Mesenchymal stem cell (in vitro differentiated cells and primary cell): ENCODE results near the gene NRXN3. TPM values are rescaled to one million over a fixed set of nuclear protein-coding genes. Genes with fewer than 3 reads are reported as not detected.

Source experiments
- DNase-seq: peaks from one replicate; pipeline ENCODE4 v3.0.0-alpha.2; 2013
- H2AFZ ChIP-seq: one replicate; pipeline ENCODE4 v1.6.1; 2013; ENCODE audit warnings: low read depth, mild to moderate bottlenecking, control low read depth, inconsistent platforms, low read length, moderate library complexity
- H2AK5ac ChIP-seq: 2 replicates; pipeline ENCODE4 v1.6.1; 2013; ENCODE audit warnings: low read length, moderate library complexity, mild to moderate bottlenecking, inconsistent platforms; ENCODE audit not compliant: severe bottlenecking
- H2BK120ac ChIP-seq: one replicate; pipeline ENCODE4 v1.6.1; 2013; ENCODE audit warnings: low read depth, mild to moderate bottlenecking, inconsistent platforms, low read length, moderate library complexity
- H2BK12ac ChIP-seq, 2 experiments: one replicate each; pipeline ENCODE4 v1.6.1; 2013; ENCODE audit warnings: inconsistent platforms in 2 of 2, low read length in 2 of 2, mild to moderate bottlenecking in 2 of 2, moderate library complexity in 2 of 2, control low read depth in 1 of 2
- H2BK15ac ChIP-seq: one replicate; pipeline ENCODE4 v1.6.1; 2013; ENCODE audit warnings: mild to moderate bottlenecking, low read depth, inconsistent platforms; ENCODE audit not compliant: poor library complexity, severe bottlenecking
- H2BK5ac ChIP-seq: 2 replicates; pipeline ENCODE4 v1.6.1; 2013; ENCODE audit warnings: low read depth, mild to moderate bottlenecking, low read length, control low read depth, inconsistent platforms; ENCODE audit not compliant: poor library complexity, severe bottlenecking
- H3K14ac ChIP-seq, 2 experiments: one replicate each; pipeline ENCODE4 v1.6.1; 2013; ENCODE audit warnings: inconsistent platforms in 2 of 2, low read length in 2 of 2, control low read depth in 1 of 2, mild to moderate bottlenecking in 1 of 2, moderate library complexity in 1 of 2
- H3K18ac ChIP-seq, 2 experiments: one replicate each; pipeline ENCODE4 v1.6.1; 2013; ENCODE audit warnings: inconsistent platforms in 2 of 2, low read length in 2 of 2, control low read depth in 1 of 2, low read depth in 1 of 2, mild to moderate bottlenecking in 1 of 2
- H3K23ac ChIP-seq, 2 experiments: one replicate each; pipeline ENCODE4 v1.6.1; 2013; ENCODE audit warnings: inconsistent platforms in 2 of 2, low read length in 2 of 2, mild to moderate bottlenecking in 2 of 2, moderate library complexity in 2 of 2, control low read depth in 1 of 2
- H3K27ac ChIP-seq: 2 replicates; pipeline ENCODE4 v1.5.1; 2013; ENCODE audit warnings: mild to moderate bottlenecking, moderate library complexity, low read length, control low read depth, inconsistent platforms; ENCODE audit not compliant: poor library complexity, severe bottlenecking
- H3K27me3 ChIP-seq, 2 experiments: 2 replicates each; pipeline versions ENCODE4 v1.6.1 to v1.7.0; 2013; ENCODE audit warnings: low read length in 2 of 2, mild to moderate bottlenecking in 2 of 2, moderate library complexity in 2 of 2, control low read depth in 1 of 2, inconsistent platforms in 1 of 2; ENCODE audit not compliant: control insufficient read depth in 1 of 2, insufficient read depth in 1 of 2
- H3K36me3 ChIP-seq, 2 experiments: 2 replicates each; pipeline versions ENCODE4 v1.6.1 to v1.7.0; 2013; ENCODE audit warnings: low read length in 2 of 2, control low read depth in 1 of 2, inconsistent platforms in 1 of 2, low read depth in 1 of 2, mild to moderate bottlenecking in 1 of 2; ENCODE audit not compliant: insufficient read depth in 2 of 2, control insufficient read depth in 1 of 2
- H3K4ac ChIP-seq, 2 experiments: one replicate each; pipeline ENCODE4 v1.6.1; 2013; ENCODE audit warnings: inconsistent platforms in 2 of 2, low read length in 2 of 2, mild to moderate bottlenecking in 2 of 2, moderate library complexity in 2 of 2, control low read depth in 1 of 2, low read depth in 1 of 2
- H3K4me1 ChIP-seq: 2 replicates; pipeline ENCODE4 v1.6.1; 2013; ENCODE audit warnings: low read depth, low read length, control low read depth; ENCODE audit not compliant: control insufficient read depth, insufficient read depth
- H3K4me2 ChIP-seq: 2 replicates; pipeline ENCODE4 v1.6.1; 2013; ENCODE audit warnings: low read length, mild to moderate bottlenecking, inconsistent platforms; ENCODE audit not compliant: poor library complexity, severe bottlenecking
- H3K4me3 ChIP-seq, 2 experiments: 2 replicates each; pipeline versions ENCODE4 v1.5.1 to v1.7.0; 2013; ENCODE audit warnings: low read length in 2 of 2, mild to moderate bottlenecking in 2 of 2, control low read depth in 1 of 2, low read depth in 1 of 2; ENCODE audit not compliant: insufficient read depth in 1 of 2
- H3K79me1 ChIP-seq: replicated peaks from 2 replicates; pipeline ENCODE4 v1.6.1; 2013; ENCODE audit warnings: mild to moderate bottlenecking, control low read depth, low read length, inconsistent platforms; ENCODE audit not compliant: poor library complexity, severe bottlenecking
- H3K9ac ChIP-seq: 2 replicates; pipeline ENCODE4 v1.7.0; 2013; ENCODE audit warnings: mild to moderate bottlenecking, low read length, moderate library complexity
- H3K9me3 ChIP-seq: 2 replicates; pipeline ENCODE4 v1.7.0; 2013; ENCODE audit warnings: mild to moderate bottlenecking, low read length; ENCODE audit not compliant: control insufficient read depth
- H4K8ac ChIP-seq: one replicate; pipeline ENCODE4 v1.6.1; 2013; ENCODE audit warnings: inconsistent platforms, mild to moderate bottlenecking, low read length, moderate library complexity
- H4K91ac ChIP-seq: one replicate; pipeline ENCODE4 v1.6.1; 2013; ENCODE audit warnings: mild to moderate bottlenecking, low read length, inconsistent platforms
- WGBS: methylation state at CpG from one replicate; pipeline ENCODE4 v1.1.7; 2013; ENCODE audit warnings: mixed read lengths; 5-methylcytosine and 5-hydroxymethylcytosine counted together
- polyA plus RNA-seq, 2 experiments: library from polyadenylated mRNA; stranded (reverse); fragments of 200-250 nt; gene quantifications; one replicate each; pipeline ENCODE4 v1.2.3, GENCODE V29; 2013

NRXN3 gene
- 3.2 TPM for polyA plus RNA-seq (2013, experiment 1 of 2)
- polyA plus RNA-seq (2013, experiment 2 of 2): 2.9 TPM

DNA sequence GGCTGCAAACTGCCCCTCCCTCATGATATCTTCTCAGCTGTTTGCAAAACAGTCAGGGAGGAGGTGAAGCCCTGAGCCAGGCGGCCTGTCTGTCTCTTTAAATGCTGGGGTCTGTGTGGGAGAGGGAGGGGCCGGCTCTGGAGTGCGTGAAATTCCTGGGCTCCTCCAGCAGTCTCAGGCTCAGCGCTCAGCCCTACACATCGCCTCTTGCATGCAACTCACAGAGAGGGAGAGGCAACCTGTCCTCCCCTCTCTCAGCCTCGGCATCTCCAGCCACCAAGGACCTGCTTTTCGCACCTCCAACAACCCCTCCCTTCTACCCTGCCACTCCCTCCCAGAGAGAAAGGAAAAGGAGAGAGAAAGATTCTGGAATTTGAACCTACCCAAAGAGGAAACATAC lies at the start of gene NRXN3:
NRXN3 (plus strand) TSS at position 171 of the 400 bp plus-strand sequence. CDS start 72,721 bp downstream, outside the sequence.
- H2BK120ac ChIP-seq: no peak within 1 kb of the TSS
- H2AK5ac ChIP-seq: no peak within 1 kb of the TSS
- H3K14ac ChIP-seq: no peak within 1 kb of the TSS
- H3K18ac ChIP-seq: no peak within 1 kb of the TSS
- no peak within 1 kb of the TSS for H3K23ac ChIP-seq
- no peaks in the 10 kb centered on the region for H3K9me3 ChIP-seq
- no peaks in the 10 kb centered on the region for H3K36me3 ChIP-seq
- DNase-seq: no peak
- no peaks in the 10 kb centered on the region for H3K79me1 ChIP-seq
- peaks cover 0 to 32% of the 10 kb centered on the region in 2 experiments for H3K27me3 ChIP-seq
- no peak within 1 kb of the TSS for H3K4ac ChIP-seq
- H2AFZ ChIP-seq: no peak within 1 kb of the TSS
- H2BK15ac ChIP-seq: no peak within 1 kb of the TSS
- WGBS: 0% methylated on average over 2 of the region's 7 CpGs
- H3K4me1 ChIP-seq: no peaks in the 10 kb centered on the region
- no peak within 1 kb of the TSS for H2BK5ac ChIP-seq
- H4K8ac ChIP-seq: no peak within 1 kb of the TSS
- no peak within 1 kb of the TSS for H3K4me2 ChIP-seq
- H3K27ac ChIP-seq: no peak within 1 kb of the TSS
- no peak within 1 kb of the TSS for H3K9ac ChIP-seq
- no peak within 1 kb of the TSS for H4K91ac ChIP-seq
- H2BK12ac ChIP-seq: no peak within 1 kb of the TSS
- no peak within 1 kb of the TSS for H3K4me3 ChIP-seq

DNA sequence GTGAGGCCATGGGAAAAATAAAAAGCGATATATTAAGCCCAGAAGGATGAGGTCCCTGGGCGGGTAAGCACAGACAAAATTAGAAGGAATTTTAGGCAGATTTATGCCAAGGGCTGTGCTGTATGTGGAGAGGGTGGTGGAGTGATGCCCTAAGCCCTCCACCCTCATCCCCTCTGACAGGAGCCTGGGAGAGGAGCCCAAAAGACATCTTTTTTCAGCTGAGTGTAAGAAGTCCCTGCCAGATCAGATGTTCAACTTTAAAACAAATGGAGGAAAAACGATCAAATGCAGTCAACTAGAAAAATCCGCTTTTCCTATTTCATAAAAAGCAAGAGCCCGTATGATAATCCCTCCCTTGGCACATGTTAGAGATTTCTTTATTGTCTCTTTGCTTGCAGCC lies 47.7 kb upstream of the NRXN3 start:
- Histone ChIP-seq H4K8ac (no peak overlapping the region), H2BK5ac (no peak overlapping the region), H2AFZ (no peak overlapping the region), H3K9me3 (no peaks in the 10 kb centered on the region), H3K36me3 (no peaks in the 10 kb centered on the region), H3K9ac (no peak overlapping the region), H3K27ac (no peak overlapping the region), H2AK5ac (no peak overlapping the region), H3K18ac (no peak overlapping the region), H3K4me3 (no peak overlapping the region), H3K79me1 (no peaks in the 10 kb centered on the region), H2BK12ac (no peak overlapping the region), H3K4me1 (no peaks in the 10 kb centered on the region), H3K27me3 (no peaks in the 10 kb centered on the region), H3K23ac (no peak overlapping the region), H3K4ac (no peak overlapping the region), H2BK120ac (no peak overlapping the region), H3K14ac (no peak overlapping the region), H2BK15ac (no peak overlapping the region), H4K91ac (no peak overlapping the region), H3K4me2 (no peak overlapping the region)
- no peak for DNase-seq
- 78% methylated on average over 5 of the region's 5 CpGs for WGBS

DNA sequence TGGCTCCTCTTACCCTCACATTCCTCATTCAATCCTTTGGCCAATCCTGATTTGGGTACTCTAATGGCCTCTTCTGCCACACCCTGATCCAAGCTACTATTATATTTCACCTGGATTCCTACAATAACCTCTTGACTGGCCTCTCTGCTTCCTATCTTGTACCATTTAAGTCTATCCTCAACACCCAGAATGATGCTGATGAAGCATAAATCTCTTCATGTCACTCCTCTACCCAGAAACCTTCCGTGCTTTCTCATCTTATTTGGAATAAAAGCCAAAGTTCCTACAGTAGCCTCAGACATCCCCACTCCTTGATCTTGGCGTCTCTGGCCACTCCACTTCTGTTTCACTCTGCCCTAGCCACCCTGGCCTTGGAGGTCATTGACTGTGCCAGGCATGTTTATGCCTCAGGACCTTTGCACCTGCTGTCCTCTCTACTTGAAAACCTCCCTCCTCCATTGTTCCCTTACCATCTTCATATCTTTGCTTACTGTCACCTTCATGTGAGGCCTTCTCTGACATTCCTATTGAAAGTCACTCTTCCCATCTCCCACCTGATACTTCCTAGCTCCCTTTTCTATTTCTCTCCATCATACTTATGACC lies 46.4 kb upstream of the NRXN3 start:
- H2BK12ac ChIP-seq: no peak overlapping the region
- H3K9ac ChIP-seq: no peak overlapping the region
- no peak overlapping the region for H3K4me2 ChIP-seq
- no peak overlapping the region for H4K91ac ChIP-seq
- no peak overlapping the region for H2BK5ac ChIP-seq
- no peak overlapping the region for H4K8ac ChIP-seq
- H3K36me3 ChIP-seq: no peaks in the 10 kb centered on the region
- H3K14ac ChIP-seq: no peak overlapping the region
- no peaks in the 10 kb centered on the region for H3K9me3 ChIP-seq
- WGBS: 56% methylated on average over 2 of the region's 2 CpGs
- no peaks in the 10 kb centered on the region for H3K27me3 ChIP-seq
- no peaks in the 10 kb centered on the region for H3K79me1 ChIP-seq
- H2BK120ac ChIP-seq: no peak overlapping the region
- H3K18ac ChIP-seq: no peak overlapping the region
- H3K27ac ChIP-seq: no peak overlapping the region
- DNase-seq: no peak
- H3K23ac ChIP-seq: no peak overlapping the region
- no peak overlapping the region for H3K4ac ChIP-seq
- no peak overlapping the region for H3K4me3 ChIP-seq
- H3K4me1 ChIP-seq: no peaks in the 10 kb centered on the region
- no peak overlapping the region for H2AK5ac ChIP-seq
- no peak overlapping the region for H2AFZ ChIP-seq
- H2BK15ac ChIP-seq: no peak overlapping the region

DNA sequence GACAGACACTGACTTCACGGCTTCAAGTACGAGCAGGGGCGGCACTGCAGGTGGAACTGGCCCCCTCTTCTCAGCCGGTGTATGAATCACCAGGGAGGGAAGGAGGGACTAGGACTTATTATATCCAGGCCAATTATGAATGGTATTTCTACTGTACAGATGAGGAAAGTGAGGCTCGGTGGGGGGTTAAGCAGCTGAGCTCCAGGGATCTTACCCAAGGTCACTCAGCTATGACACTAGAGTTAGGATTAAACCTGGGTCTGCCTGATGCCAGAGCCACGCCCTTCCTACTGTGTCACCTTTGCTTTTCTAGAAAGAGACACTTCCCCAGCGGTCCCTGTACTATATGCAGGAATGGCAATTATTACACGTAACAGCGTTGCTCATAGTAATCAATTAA lies 42.2 kb upstream of the NRXN3 start:
- Histone ChIP-seq H3K27ac (no peak overlapping the region), H3K14ac (no peak overlapping the region)
- 89% methylated on average over 7 of the region's 9 CpGs for WGBS

More for the DNA sequence above, 42.2 kb upstream of the NRXN3 start:
- no peak overlapping the region for H2BK120ac ChIP-seq
- H3K9me3 ChIP-seq: no peaks in the 10 kb centered on the region
- no peak overlapping the region for H3K4me3 ChIP-seq
- no peak overlapping the region for H3K23ac ChIP-seq
- peaks cover 0 to 2% of the 10 kb centered on the region in 2 experiments for H3K27me3 ChIP-seq
- H3K4me1 ChIP-seq: no peaks in the 10 kb centered on the region
- no peak overlapping the region for H2BK5ac ChIP-seq
- no peak overlapping the region for H4K91ac ChIP-seq
- H4K8ac ChIP-seq: no peak overlapping the region
- H3K9ac ChIP-seq: no peak overlapping the region
- no peak overlapping the region for H3K4ac ChIP-seq
- H2BK12ac ChIP-seq: no peak overlapping the region
- no peak overlapping the region for H2BK15ac ChIP-seq
- DNase-seq: no peak
- H3K79me1 ChIP-seq: no peaks in the 10 kb centered on the region
- no peak overlapping the region for H2AK5ac ChIP-seq
- H3K4me2 ChIP-seq: no peak overlapping the region
- no peaks in the 10 kb centered on the region for H3K36me3 ChIP-seq
- no peak overlapping the region for H2AFZ ChIP-seq
- no peak overlapping the region for H3K18ac ChIP-seq
